Measurements from ENCODE around the gene SIGLEC8.
"Not testable (repeated sequence)": the region's sequence is repeated elsewhere in the genome, so short reads cannot be mapped to it uniquely, and the experiment has no call there.

Gene SIGLEC8

DNA sequence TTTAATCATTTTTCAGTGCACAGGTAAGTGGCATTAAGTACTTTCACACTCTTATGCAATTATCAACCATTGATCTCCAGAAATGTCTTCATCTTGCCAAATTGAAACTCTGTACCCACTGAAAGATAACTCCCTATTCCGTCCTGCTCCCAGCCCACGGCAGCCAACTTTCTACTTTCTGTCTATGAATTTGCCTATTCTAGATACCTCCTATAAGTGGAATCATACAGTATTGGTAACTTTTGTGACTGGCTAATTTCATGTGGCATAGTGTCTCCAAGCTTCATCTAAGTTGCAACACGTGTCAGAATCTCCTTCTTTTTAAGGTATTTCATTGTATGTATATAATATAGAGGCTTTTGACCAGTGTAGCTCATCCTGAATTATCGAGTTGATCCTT lies 14.4 kb upstream of the SIGLEC8 start:
- no peak for DNase-seq

DNA sequence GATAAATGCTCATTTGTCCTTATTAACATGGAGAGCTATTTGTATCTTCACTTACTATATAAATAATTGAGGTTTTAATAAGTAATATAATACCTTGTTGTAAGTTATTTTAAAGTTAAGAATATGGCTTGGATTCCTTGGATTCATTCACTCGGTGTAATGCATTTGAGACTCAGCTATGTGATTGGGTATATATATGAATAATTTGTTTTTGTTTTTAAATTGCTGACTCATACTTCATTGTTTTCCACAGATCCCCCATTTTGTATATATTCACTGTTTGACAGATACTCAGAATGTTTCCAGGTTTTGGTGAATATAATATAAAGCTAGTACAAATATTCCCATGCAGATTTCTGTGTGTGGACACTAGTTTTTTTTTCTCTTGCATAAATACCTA lies 13.3 kb upstream of the SIGLEC8 start:
- no peak for DNase-seq

- DNase-seq, result no peak
Measured at GRCh38 chr19:51470966-51471365, 12.7 kb upstream of the SIGLEC8 start.

DNA sequence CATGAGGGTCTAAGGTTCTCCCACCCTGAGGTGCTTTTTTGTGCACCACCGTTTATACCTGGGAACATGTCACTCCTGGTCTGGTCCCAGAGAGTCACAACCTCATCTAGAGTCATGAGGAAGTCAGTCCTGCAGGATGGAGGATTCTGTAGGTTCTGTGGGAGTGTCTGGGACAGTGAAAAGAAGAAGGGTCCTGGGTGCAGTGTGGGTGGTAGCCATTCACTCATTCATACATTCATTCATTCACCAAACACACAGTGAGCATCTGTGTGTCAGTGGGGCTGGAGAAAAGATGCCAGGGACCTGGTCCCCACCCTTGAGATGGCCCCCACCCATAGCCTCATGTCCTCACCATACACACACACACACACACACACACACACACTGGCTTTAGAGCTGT lies 11.4 kb upstream of the SIGLEC8 start:
- no peak for DNase-seq

- DNase-seq, result no peak
Measured at GRCh38 chr19:51469162-51469561, 10.9 kb upstream of the SIGLEC8 start.

- DNase-seq, result no peak
Measured at GRCh38 chr19:51468545-51468920, 10.3 kb upstream of the SIGLEC8 start.

DNA sequence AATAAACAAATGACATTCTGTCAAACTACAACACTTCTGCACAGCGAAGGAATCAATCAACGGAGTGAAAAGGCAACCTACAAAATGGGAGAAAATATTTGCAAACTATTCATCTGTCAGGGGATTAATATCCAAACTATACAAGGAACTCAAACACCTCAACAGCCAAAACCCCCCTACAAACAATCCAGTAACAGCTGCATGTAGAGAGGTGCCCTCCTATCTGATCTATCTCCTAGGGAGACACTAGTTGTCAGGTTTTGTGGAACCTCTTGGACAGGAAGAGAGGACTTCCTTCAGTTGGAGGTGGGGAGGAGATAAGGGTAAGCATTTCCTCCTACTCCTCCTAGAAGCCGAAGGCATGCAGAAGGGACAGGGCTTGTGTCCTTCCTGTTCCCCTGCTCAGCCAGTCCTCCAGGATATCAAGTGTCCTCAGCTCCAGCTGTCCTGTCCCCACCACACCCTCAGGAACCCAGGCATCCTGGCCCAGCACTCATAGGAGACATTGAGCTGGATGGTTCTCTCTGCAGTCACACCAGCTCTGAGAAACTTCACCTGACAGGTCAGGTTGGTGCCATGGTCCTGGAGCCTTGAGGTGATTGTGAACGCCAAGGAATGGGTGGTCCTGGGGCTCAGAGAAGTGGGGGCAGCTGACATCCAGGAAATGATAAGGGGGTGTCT lies 9.8 kb upstream of the SIGLEC8 start:
- no peak for DNase-seq

DNA sequence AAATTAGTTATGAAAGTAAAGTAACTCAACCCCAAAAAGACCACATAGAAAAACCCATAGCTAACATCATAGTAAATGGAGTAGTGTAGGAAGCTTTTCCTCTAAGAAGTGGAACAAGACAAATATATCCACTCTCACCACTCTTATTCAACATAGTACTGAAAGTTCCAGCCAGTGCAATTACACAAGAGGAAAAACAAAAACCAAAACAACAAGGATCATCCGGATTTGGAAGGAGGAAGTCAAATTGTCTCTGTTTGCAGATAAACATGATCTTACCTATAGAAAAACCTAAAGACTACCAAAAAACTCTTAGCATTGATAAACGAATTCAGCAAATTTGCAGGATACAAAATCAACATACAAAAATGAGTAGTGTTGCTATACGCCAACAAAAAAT lies 8.5 kb upstream of the SIGLEC8 start:
- no peak for DNase-seq

DNA sequence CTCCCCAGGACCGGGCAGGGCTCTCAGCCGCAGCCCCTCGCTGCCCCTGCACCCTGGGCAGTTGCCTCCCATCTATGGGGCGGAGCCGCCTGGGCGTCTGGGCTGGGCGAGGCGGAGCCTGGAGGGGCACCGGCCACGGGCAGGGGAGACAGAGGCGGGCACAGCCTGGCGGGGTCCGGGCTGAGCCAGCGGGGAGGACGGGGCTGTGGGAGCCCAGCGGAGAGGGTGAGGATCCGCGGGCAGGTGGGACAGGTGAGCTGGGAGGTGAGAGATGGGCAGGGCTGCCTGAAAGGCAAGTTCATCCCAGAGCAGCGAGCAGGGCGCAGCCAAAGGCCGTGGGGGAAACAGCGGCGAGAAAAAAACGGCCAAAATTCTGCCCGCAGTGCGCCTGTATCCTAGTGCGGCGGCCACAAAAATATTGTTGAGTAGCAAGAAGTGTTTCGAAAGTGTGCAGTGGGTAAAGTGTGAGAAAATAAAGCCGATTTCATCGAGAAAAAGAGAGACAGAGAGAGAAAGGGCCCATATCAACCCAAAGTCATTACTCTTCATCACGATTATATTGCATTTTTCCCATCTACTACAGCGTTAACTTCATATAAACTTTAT lies 5.8 kb upstream of the SIGLEC8 start:
- DNase-seq, result not testable (repeated sequence)

- DNase-seq, result no peak
Measured at GRCh38 chr19:51462681-51463080, 4.4 kb upstream of the SIGLEC8 start.

- DNase-seq, result no peak
Measured at GRCh38 chr19:51462276-51462675, 4.0 kb upstream of the SIGLEC8 start.

DNA sequence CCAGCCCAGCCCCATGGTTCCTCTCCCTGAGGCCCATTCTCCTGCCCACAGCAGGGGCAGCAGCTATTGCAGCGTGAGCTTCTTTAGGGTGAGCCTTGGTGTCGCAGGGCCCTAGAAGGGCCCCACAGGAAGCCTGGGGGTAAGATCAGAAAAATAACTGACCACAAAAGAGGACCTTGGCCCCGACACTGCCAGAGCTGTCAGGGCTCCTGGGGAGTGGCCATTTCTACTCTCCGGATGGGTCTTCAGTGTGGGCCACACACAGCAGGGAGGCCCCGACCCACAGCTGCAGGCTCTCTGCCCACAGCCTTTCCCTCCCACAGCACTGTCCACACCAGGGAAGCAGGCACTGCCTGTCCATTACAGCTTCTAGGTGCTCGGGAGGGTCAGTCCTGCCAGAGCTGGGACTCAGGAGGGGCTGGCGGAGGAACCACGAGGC lies 3.5 kb upstream of the SIGLEC8 start:
- no peak for DNase-seq

- DNase-seq, result no peak
Measured at GRCh38 chr19:51460164-51460992, 2.1 kb upstream of the SIGLEC8 start.

- no peak for DNase-seq
Measured at GRCh38 chr19:51458899-51459505, 748 bp upstream of the SIGLEC8 start.

GRCh38 chr19:51457351-51458013 lies 772 bp downstream of the SIGLEC8 start:
- no peak for DNase-seq

GRCh38 chr19:51456541-51457290 lies 1.5 kb downstream of the SIGLEC8 start:
- no peak for DNase-seq

DNA sequence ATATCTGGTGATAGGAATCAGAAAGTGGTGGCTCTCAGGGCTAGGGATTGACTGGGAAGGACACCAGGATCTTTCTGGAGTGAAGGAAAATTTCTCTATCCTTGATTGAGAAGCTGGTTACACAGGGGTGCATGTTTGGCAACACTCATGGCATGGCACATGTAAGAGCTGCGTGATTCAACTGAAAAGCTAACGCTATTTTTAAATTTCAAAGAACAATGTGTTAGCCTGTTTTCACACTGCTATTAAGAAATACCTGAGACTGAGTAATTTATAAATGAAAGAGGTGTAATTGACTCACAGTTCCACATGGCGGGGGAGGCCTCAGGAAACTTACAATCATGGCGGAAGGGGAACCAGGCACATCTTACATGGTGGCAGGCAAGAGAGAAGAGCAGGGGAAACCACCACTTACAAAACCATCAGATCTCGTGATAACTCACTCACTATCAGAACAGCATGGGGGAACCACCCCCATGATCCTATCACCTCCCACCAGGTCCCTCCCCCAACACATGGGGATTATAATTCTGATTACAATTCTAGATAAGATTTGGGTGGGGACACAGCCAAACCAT lies 7.4 kb downstream of the SIGLEC8 start:
- DNase-seq, result no peak

GRCh38 chr19:51448411-51449016 lies 9.7 kb downstream of the SIGLEC8 start:
- DNase-seq, result no peak

DNA sequence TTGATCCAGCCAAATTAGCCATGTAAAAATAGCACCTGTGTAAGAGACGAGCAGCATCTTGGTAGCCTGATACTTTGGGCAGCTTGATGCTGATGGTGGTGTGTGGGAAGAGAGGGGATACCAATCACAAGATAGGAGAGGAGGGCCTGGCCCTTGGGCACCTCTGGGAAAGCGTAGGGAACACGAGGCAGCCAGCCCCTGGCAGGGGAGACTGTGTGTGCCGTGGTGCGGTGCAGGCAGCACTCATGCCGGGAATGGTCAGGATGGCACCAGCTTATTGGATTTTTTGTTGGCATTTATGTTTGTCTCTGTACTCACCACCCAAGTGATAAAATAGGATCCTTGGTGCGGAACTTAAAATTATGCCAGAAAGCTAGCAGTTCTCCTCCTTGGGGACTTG lies 10.2 kb downstream of the SIGLEC8 start:
- DNase-seq, result no peak

- not testable (repeated sequence) for DNase-seq
Measured at GRCh38 chr19:51447510-51447909, 10.7 kb downstream of the SIGLEC8 start.

All from SIG-M5 (cell line).